Measurements from ENCODE around the gene WASL.

GRCh38 chr7:123748734-123749536 is at the start of gene WASL:
- TF ChIP-seq CTCF (conservative IDR thresholded peaks at IDR 0.05), result no peak
- peak; percentile 86 for TF ChIP-seq ZFX (IDR thresholded peaks at IDR 0.05)
